CD4-positive, alpha-beta T cell (primary cell): ENCODE data around the gene ARHGAP27. TPM values are rescaled to one million over a fixed set of nuclear protein-coding genes. Genes with fewer than 3 reads are reported as not detected.

ENCODE experiments used
- ATAC-seq: fragments of 200-7000 bp; cut with Tn5 transposase; one replicate; pipeline ENCODE4 v1.10.0; 2022; ENCODE audit warnings: mild to moderate bottlenecking; ENCODE audit not compliant: poor library complexity
- CTCF ChIA-PET: fragments of 350-600 bp; sonication (Branson Sonifier 250); formaldehyde crosslinking; loops from one replicate; lab custom pipeline; 2021; ENCODE audit warnings: antibody characterized with exemption, inconsistent platforms; lab: Charles Lee
- POLR2A ChIA-PET: fragments of 350-600 bp; sonication (Branson Sonifier 250); formaldehyde crosslinking; loops from one replicate; lab custom pipeline; 2021; ENCODE audit warnings: antibody characterized with exemption, inconsistent platforms; lab: Charles Lee
- DNase-seq, 14 experiments: peaks; one replicate each; pipeline ENCODE4 v3.0.0-alpha.2; 2013 to 2020; ENCODE audit warnings: mixed read lengths in 2 of 14
- H3K27ac ChIP-seq, 2 donors: one replicate each; pipeline versions ENCODE4 v1.5.1 to v1.7.0; 2013; ENCODE audit warnings: low read length in 2 of 2, low read depth in 1 of 2, mild to moderate bottlenecking in 1 of 2
- H3K27me3 ChIP-seq, 2 experiments: 1 replicate in 1 of 2; 2 replicates in 1 of 2; pipeline versions ENCODE4 v1.6.1 to v1.7.0; 2013; ENCODE audit warnings: low read length in 2 of 2, control low read depth in 1 of 2, mild to moderate bottlenecking in 1 of 2, moderate library complexity in 1 of 2; ENCODE audit not compliant: insufficient read depth in 2 of 2, control insufficient read depth in 1 of 2
- H3K36me3 ChIP-seq: one replicate; pipeline ENCODE4 v1.6.1; 2013; ENCODE audit warnings: low read length, control low read depth; ENCODE audit not compliant: insufficient read depth
- H3K4me1 ChIP-seq: one replicate; pipeline ENCODE4 v1.6.1; 2013; ENCODE audit warnings: low read length, control low read depth; ENCODE audit not compliant: insufficient read depth
- H3K4me3 ChIP-seq: one replicate; pipeline ENCODE4 v1.5.1; 2013; ENCODE audit warnings: mild to moderate bottlenecking, low read length, moderate library complexity
- H3K9me3 ChIP-seq, 2 experiments: 1 replicate in 1 of 2; 2 replicates in 1 of 2; pipeline versions ENCODE4 v1.6.1 to v1.7.0; 2013; ENCODE audit warnings: low read length in 2 of 2, mild to moderate bottlenecking in 2 of 2, control low read depth in 1 of 2, moderate library complexity in 1 of 2; ENCODE audit not compliant: control insufficient read depth in 1 of 2, insufficient read depth in 1 of 2
- H3K27ac Mint-ChIP-seq: one replicate; pipeline ENCODE4 v1.8.0; 2020; ENCODE audit warnings: mixed read lengths
- H3K27me3 Mint-ChIP-seq: one replicate; pipeline ENCODE4 v1.8.0; 2021; ENCODE audit warnings: mixed read lengths
- H3K36me3 Mint-ChIP-seq: one replicate; pipeline ENCODE4 v1.8.0; 2021; ENCODE audit warnings: low read depth, mixed read lengths
- H3K4me1 Mint-ChIP-seq: one replicate; pipeline ENCODE4 v1.8.0; 2021; ENCODE audit warnings: low read depth, mixed read lengths
- H3K4me3 Mint-ChIP-seq: one replicate; pipeline ENCODE4 v1.8.0; 2020; ENCODE audit warnings: mild to moderate bottlenecking, mixed read lengths
- H3K9me3 Mint-ChIP-seq: one replicate; pipeline ENCODE4 v1.8.0; 2020; ENCODE audit warnings: mixed read lengths
- intact Hi-C, 2 experiments: fragments of 100-400 bp; cut with DNase I in 1 of 2; cut with micrococcal nuclease in 1 of 2; formaldehyde crosslinking; loops; one replicate each; pipeline versions ENCODE4 v1.15.1 to v1.9.0; 2023 to 2025; cut with DNase I, micrococcal nuclease
- total RNA-seq, 174 experiments: library from RNA in 2 of 174; stranded (reverse) in 2 of 174; gene quantifications; one replicate each; pipeline ENCODE4 v1.2.3 and lab custom pipeline; 2021 to 2026
- TF ChIP-seq, protein P1 (sequence below): fragments of 200-600 bp; IDR thresholded peaks from one replicate; pipeline ENCODE4 v1.8.0; 2022; ENCODE audit warnings: antibody characterized with exemption, mild to moderate bottlenecking

The ARHGAP27 gene
- total RNA-seq, 2 experiments from 2014 or later: 33.3 to 35.2 TPM

DNA sequence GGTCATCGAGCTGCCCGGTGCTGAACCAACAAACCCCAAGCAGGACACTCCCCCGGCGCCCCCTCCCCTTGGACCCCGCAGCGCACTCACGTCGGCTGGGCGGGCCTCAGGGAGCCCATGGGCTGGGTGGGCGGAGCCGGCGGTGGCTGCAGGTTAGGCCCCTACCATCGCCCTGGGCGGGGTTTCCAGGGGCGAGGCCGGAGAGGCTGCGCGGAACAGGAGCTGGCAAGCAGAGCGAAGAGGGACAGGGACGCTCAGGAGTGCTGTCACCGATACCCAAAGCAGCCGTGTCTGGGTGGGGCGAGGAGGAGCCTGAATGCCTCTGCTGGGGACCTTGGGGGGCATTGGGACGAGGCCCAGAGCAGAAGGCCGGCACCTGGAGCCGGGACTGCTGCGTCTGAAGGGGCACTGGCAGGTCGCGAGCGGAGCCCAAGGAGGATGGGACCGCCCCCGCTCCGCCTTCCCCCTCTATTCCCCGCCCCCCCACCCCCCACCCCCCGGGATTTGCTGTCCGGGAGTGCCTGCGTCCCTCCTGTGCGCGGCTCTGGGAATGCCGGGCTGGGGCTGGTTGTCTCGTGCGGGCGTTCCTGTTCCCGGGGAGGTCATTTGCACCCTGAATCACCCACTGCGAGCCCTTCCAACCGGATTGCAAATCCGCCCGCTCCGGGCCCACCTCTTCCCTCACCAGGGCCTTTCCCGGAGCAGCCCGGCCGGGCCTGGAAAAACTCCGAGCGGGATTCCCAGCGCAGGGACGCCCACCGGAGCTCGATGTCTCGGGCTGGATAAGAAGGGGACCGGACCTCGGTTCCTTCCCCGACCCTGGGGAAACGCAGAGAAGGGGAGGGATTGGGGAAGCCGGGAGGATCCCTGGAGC, 902 bp downstream of the ARHGAP27 start:
- H3K9me3 ChIP-seq: no peaks in the 10 kb centered on the region
- peaks cover 46% of the 10 kb centered on the region for H3K4me1 ChIP-seq
- H3K36me3 ChIP-seq: peaks cover 4% of the 10 kb centered on the region
- Mint-ChIP-seq H3K27ac (no peak overlapping the region), H3K4me3 (peak overlapping the region; percentile 86), H3K9me3 (no peaks in the 10 kb centered on the region), H3K36me3 (peaks cover 7% of the 10 kb centered on the region), H3K4me1 (peaks cover 19% of the 10 kb centered on the region), H3K27me3 (no peaks in the 10 kb centered on the region)
- POLR2A ChIA-PET: interaction anchor here (0.5 to 1.2 kb wide), 3 partner anchors 21 to 283 kb away, joined by 3 read pairs; no protein-coding TSS in a partner anchor
- peak overlapping the region; percentile 62 for H3K4me3 ChIP-seq
- H3K27me3 ChIP-seq: no peaks in the 10 kb centered on the region
- no peak overlapping the region for H3K27ac ChIP-seq
- CTCF ChIA-PET: interaction anchor here (0.6 kb wide), 1 partner anchor 1342 kb away, joined by 3 read pairs; no protein-coding TSS in a partner anchor
- intact Hi-C loops: no loop called here
- TF ChIP-seq, protein P1, sequence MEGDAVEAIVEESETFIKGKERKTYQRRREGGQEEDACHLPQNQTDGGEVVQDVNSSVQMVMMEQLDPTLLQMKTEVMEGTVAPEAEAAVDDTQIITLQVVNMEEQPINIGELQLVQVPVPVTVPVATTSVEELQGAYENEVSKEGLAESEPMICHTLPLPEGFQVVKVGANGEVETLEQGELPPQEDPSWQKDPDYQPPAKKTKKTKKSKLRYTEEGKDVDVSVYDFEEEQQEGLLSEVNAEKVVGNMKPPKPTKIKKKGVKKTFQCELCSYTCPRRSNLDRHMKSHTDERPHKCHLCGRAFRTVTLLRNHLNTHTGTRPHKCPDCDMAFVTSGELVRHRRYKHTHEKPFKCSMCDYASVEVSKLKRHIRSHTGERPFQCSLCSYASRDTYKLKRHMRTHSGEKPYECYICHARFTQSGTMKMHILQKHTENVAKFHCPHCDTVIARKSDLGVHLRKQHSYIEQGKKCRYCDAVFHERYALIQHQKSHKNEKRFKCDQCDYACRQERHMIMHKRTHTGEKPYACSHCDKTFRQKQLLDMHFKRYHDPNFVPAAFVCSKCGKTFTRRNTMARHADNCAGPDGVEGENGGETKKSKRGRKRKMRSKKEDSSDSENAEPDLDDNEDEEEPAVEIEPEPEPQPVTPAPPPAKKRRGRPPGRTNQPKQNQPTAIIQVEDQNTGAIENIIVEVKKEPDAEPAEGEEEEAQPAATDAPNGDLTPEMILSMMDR: no peak
- ATAC-seq (peak; percentile 62), DNase-seq (peak in 13 of 14 experiments; percentile 47 to 85 (median 66))

GRCh38 chr17:45430738-45431530, 1.7 kb downstream of the ARHGAP27 start:
- no peaks in the 10 kb centered on the region for H3K9me3 Mint-ChIP-seq
- TF ChIP-seq, protein P1: no peak
- ChIA-PET POLR2A (interaction anchor here (0.5 to 1.2 kb wide), 3 partner anchors 20 to 282 kb away, joined by 3 read pairs; no protein-coding TSS in a partner anchor), CTCF (no interaction called here)
- H3K4me1 ChIP-seq: peaks cover 46% of the 10 kb centered on the region
- DNase-seq (peak in 4 of 14 experiments; percentile 43 to 56 (median 48)), ATAC-seq (no peak)
- H3K4me3 ChIP-seq: peak overlapping the region; percentile 62
- no peak overlapping the region for H3K27ac Mint-ChIP-seq
- peak overlapping the region; percentile 86 for H3K4me3 Mint-ChIP-seq
- intact Hi-C loops: no loop called here
- peaks cover 4% of the 10 kb centered on the region for H3K36me3 Mint-ChIP-seq
- H3K36me3 ChIP-seq: no peaks in the 10 kb centered on the region
- H3K27ac ChIP-seq: no peak overlapping the region
- H3K4me1 Mint-ChIP-seq: peaks cover 19% of the 10 kb centered on the region
- no peaks in the 10 kb centered on the region for H3K27me3 Mint-ChIP-seq
- no peaks in the 10 kb centered on the region for H3K27me3 ChIP-seq
- no peaks in the 10 kb centered on the region for H3K9me3 ChIP-seq

GRCh38 chr17:45430006-45430737, 2.5 kb downstream of the ARHGAP27 start:
- Histone ChIP-seq H3K4me3 (peak overlapping the region; percentile 62), H3K36me3 (no peaks in the 10 kb centered on the region), H3K4me1 (peaks cover 46% of the 10 kb centered on the region), H3K9me3 (no peaks in the 10 kb centered on the region), H3K27me3 (no peaks in the 10 kb centered on the region), H3K27ac (no peak overlapping the region)
- ChIA-PET CTCF (no interaction called here), POLR2A (interaction anchor here (1.2 kb wide), 1 partner anchor 20 kb away, joined by 3 read pairs; no protein-coding TSS in a partner anchor)
- TF ChIP-seq, protein P1: no peak
- Mint-ChIP-seq H3K4me1 (peaks cover 19% of the 10 kb centered on the region), H3K36me3 (no peaks in the 10 kb centered on the region), H3K27me3 (no peaks in the 10 kb centered on the region), H3K4me3 (peak overlapping the region; percentile 86), H3K9me3 (no peaks in the 10 kb centered on the region), H3K27ac (no peak overlapping the region)
- intact Hi-C loops: no loop called here
- no peak for ATAC-seq
- DNase-seq: peak in 1 of 14 experiments; percentile 39
